Uterus (tissue), 4 donors: Measurements from ENCODE around the gene BCAT1. TPM values are rescaled to one million over a fixed set of nuclear protein-coding genes. Genes with fewer than 3 reads are reported as not detected.
"Not testable (repeated sequence)": the region's sequence is repeated elsewhere in the genome, so short reads cannot be mapped to it uniquely, and the experiment has no call there.

Experiments
- DNase-seq, 2 donors: peaks; one replicate each; pipeline ENCODE4 v3.0.0-alpha.2; 2019 to 2020
- H3K27ac ChIP-seq, 2 donors: fragments of 200-600 bp; sonication (generic); 1 replicate in 1 of 2; 2 replicates in 1 of 2; pipeline ENCODE4 v1.5.1; 2016 to 2018
- H3K27me3 ChIP-seq, 2 donors: fragments of 200-600 bp; sonication (generic); one replicate each; pipeline ENCODE4 v1.5.1; 2018 to 2019; ENCODE audit warnings: control low read depth in 1 of 2
- H3K36me3 ChIP-seq, 2 donors: fragments of 200-600 bp; sonication (generic); one replicate each; pipeline ENCODE4 v1.5.1; 2019; ENCODE audit warnings: control low read depth in 1 of 2
- H3K4me1 ChIP-seq, 2 donors: fragments of 200-600 bp; sonication (generic); one replicate each; pipeline ENCODE4 v1.5.1; 2018 to 2019; ENCODE audit warnings: control low read depth in 1 of 2
- H3K4me3 ChIP-seq, 2 donors: fragments of 200-600 bp; sonication (generic); 1 replicate in 1 of 2; 2 replicates in 1 of 2; pipeline ENCODE4 v1.5.1; 2018 to 2019; ENCODE audit warnings: mild to moderate bottlenecking in 1 of 2
- H3K9me3 ChIP-seq, 2 donors: fragments of 200-600 bp; sonication (generic); one replicate each; pipeline ENCODE4 v1.5.1; 2019; ENCODE audit warnings: control low read depth in 1 of 2
- POLR2A ChIP-seq, 2 donors: fragments of 450-650 bp; IDR thresholded peaks; one replicate each; pipeline ENCODE4 v1.6.1; 2016; ENCODE audit warnings: antibody characterized with exemption in 2 of 2, mild to moderate bottlenecking in 1 of 2, moderate library complexity in 1 of 2
- intact Hi-C: fragments of 100-400 bp; cut with DNase I; formaldehyde crosslinking; loops from one replicate; pipeline ENCODE4 v1.15.1; 2023; ENCODE audit warnings: low total_unique reads
- total RNA-seq, 4 donors: library from RNA; depleted of rRNA in 3 of 4; stranded (reverse); fragments of >200 nt in 3 of 4; gene quantifications; one replicate each; pipeline versions ENCODE4 v1.1.0 to v1.2.4, GENCODE V29; 2014 to 2023
- TF ChIP-seq, protein P1 (sequence below), 4 experiments: fragments of 200-600 bp in 2 of 4; fragments of 450-650 bp in 2 of 4; sonication (generic) in 2 of 4; IDR thresholded peaks; one replicate each; pipeline ENCODE4 v1.5.1; 2016 to 2019; ENCODE audit warnings: antibody characterized with exemption in 4 of 4, mild to moderate bottlenecking in 2 of 4, moderate library complexity in 1 of 4
- donor health status: DM: yes; HTN: yes; CAD: no.

Gene BCAT1
- total RNA-seq, 4 donors from 2014 or later = 23.6 to 221 (median 59.7) TPM

DNA sequence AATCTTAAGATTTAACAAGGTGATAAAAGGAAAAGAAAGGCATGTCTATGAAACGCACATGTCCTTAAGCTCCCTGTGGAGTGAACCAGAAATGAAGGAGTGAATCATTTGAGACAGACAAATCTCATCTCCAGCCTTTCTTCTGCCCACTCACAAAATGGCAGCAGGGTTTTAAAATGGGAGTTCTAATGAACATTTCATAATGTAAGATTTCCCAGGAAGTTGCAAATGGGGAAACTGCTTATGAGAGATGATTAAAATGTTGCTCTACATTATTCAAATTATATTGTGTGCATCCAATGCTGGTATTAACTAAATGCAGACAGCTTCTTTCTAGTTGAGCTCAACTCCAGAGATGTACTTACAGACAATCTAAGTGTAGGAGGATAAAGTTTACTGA lies 76.7 kb downstream of the BCAT1 start:
- H3K27ac ChIP-seq = no peak overlapping the region
- no peak overlapping the region for H3K4me3 ChIP-seq
- intact Hi-C loops = no loop called here
- H3K36me3 ChIP-seq = no peaks in the 10 kb centered on the region
- TF ChIP-seq, protein P1, sequence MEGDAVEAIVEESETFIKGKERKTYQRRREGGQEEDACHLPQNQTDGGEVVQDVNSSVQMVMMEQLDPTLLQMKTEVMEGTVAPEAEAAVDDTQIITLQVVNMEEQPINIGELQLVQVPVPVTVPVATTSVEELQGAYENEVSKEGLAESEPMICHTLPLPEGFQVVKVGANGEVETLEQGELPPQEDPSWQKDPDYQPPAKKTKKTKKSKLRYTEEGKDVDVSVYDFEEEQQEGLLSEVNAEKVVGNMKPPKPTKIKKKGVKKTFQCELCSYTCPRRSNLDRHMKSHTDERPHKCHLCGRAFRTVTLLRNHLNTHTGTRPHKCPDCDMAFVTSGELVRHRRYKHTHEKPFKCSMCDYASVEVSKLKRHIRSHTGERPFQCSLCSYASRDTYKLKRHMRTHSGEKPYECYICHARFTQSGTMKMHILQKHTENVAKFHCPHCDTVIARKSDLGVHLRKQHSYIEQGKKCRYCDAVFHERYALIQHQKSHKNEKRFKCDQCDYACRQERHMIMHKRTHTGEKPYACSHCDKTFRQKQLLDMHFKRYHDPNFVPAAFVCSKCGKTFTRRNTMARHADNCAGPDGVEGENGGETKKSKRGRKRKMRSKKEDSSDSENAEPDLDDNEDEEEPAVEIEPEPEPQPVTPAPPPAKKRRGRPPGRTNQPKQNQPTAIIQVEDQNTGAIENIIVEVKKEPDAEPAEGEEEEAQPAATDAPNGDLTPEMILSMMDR (IDR thresholded peaks at IDR 0.05) = no peak
- TF ChIP-seq POLR2A (IDR thresholded peaks at IDR 0.05) = no peak
- H3K27me3 ChIP-seq = no peaks in the 10 kb centered on the region
- DNase-seq = no peak
- no peaks in the 10 kb centered on the region for H3K9me3 ChIP-seq
- no peaks in the 10 kb centered on the region for H3K4me1 ChIP-seq

GRCh38 chr12:24866139-24866538 lies 82.8 kb downstream of the BCAT1 start:
- H3K9me3 ChIP-seq, H3K27me3 ChIP-seq, H3K36me3 ChIP-seq, DNase-seq, intact Hi-C loops, H3K4me1 ChIP-seq, H3K27ac ChIP-seq, H3K4me3 ChIP-seq: not testable (repeated sequence)

DNA sequence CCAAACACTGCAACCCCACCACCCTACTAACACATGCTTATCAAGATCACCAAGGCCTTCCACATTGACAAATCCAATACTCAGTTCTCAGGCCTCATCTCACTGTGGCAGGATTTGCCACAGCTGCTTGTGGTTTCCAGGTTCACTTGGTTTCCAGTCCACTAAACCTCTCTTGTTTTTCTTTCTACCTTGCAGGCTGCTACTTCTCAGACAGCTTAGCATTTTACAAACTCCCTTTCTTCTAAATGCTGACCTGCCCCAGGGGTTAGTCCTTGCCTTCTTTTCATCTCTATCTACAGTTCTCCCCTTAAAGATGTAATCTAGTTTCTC lies 84.1 kb downstream of the BCAT1 start:
- Histone ChIP-seq H3K27ac (no peak overlapping the region), H3K4me1 (no peaks in the 10 kb centered on the region), H3K36me3 (no peaks in the 10 kb centered on the region), H3K4me3 (no peak overlapping the region), H3K27me3 (no peaks in the 10 kb centered on the region), H3K9me3 (no peaks in the 10 kb centered on the region)
- intact Hi-C loops = no loop called here
- no peak for DNase-seq
- TF ChIP-seq POLR2A (IDR thresholded peaks at IDR 0.05) = no peak
- TF ChIP-seq, protein P1 (IDR thresholded peaks at IDR 0.05) = no peak

DNA sequence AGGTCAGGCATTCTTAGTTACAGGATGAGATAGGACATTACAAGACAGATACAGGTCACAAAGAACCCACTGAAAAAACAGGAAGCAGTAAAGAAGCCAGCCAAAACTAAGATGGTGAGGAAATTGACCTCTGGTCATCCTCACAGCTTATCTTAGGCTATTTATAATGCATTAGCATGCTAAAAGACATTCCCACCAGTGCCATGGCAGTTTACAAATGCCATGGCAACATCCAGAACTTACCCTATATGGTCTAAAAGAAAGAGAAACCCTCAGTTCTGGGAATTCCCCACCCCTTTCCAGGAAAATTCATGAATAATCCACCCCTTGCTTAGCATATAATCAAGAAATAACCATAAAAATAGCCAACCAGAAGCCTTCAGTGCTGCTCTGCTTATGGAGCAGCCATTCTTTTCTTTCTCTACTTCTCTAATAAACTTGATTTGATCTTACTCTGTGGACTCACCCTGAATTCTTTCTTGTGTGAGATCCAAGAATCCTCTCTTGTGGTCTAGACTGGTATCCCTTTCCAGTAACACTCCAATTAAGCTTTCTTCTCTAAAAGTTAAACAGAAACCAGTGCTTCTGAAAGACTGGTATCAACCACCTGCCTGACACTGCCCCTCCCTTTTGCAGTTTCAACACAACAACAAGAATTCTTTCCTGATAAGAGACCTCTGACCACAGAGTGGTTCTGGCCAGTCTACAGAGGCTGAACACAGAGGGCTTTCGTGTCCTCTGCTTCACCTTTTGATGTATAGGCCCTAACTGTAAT lies 86.9 kb downstream of the BCAT1 start:
- Histone ChIP-seq H3K9me3 (no peaks in the 10 kb centered on the region), H3K4me1 (no peaks in the 10 kb centered on the region), H3K27ac (no peak overlapping the region), H3K4me3 (no peak overlapping the region), H3K36me3 (no peaks in the 10 kb centered on the region), H3K27me3 (no peaks in the 10 kb centered on the region)
- TF ChIP-seq POLR2A (IDR thresholded peaks at IDR 0.05) = no peak
- TF ChIP-seq, protein P1 (IDR thresholded peaks at IDR 0.05) = no peak
- DNase-seq = no peak
- intact Hi-C loops = no loop called here

DNA sequence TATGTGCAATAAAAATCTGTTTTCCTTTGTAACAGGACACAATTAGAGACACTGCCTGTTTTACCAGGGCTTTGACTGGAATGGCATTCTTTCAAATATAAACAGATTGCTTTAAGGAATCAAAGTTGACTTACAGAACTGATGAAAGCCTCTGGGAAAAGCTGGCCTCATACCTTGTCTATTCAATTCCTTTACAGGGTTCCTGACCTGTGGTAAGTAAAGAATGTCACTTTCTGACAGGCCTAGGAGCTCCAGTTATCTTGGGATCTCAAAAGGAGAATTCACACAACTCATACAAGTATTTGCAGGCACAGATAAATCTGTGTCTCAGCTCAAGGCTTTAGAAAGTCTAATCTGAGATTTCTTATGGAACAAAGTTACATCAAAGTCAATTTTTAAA lies 88.4 kb downstream of the BCAT1 start:
- H3K9me3 ChIP-seq = no peaks in the 10 kb centered on the region

More for the DNA sequence above, 88.4 kb downstream of the BCAT1 start:
- no peak overlapping the region for H3K4me3 ChIP-seq
- intact Hi-C loops = no loop called here
- no peak for TF ChIP-seq POLR2A (IDR thresholded peaks at IDR 0.05)
- TF ChIP-seq, protein P1 (IDR thresholded peaks at IDR 0.05) = no peak
- H3K4me1 ChIP-seq = no peaks in the 10 kb centered on the region
- no peaks in the 10 kb centered on the region for H3K27me3 ChIP-seq
- H3K36me3 ChIP-seq = no peaks in the 10 kb centered on the region
- H3K27ac ChIP-seq = no peak overlapping the region
- no peak for DNase-seq
